Right forelimb (tissue), 1 donor: Measurements from ENCODE around the gene HYDIN.

Experiments used
- DNase-seq: peaks from one replicate; pipeline ENCODE4 v3.0.0-alpha.2; 2018

Gene HYDIN

DNA sequence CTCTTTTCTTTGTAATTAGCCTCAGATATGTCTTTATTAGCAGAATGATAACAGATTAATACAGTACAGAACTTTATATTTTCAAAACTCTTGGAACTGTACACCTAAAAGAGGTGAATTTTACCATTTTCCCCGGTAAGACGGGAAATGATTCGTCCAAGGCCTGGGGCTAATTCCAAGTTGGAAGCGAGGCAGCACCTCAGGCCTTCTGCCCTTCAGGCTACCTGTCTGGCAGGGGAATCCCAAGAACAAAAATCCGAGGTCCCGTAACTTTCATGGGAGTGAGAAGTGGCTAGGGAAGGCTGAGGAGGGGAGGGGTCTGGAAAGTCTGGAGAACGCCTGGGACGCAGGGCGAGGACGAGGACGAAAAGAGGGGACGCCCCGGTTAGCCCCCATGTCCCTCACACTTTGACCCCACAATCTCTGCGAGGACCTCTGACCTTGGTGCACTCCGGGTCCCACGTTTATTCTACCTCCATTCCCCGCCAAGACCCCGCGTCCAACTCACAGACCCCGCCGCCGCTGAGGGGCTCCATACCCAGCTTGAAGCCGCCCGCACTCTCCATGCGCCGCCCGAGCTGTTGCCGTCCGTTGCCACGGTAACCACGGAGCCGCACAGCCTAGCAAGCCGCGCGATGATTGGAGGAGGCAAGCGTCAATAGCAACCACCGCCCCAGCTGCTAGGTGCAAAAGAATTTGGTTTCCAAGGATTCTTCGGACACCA is at the start of gene HYDIN:
Gene HYDIN, minus strand, starts transcription at position 601 of the 724 bp plus-strand sequence. CDS start 43,827 bp downstream, outside the sequence.
- peak; percentile 55 for DNase-seq

DNA sequence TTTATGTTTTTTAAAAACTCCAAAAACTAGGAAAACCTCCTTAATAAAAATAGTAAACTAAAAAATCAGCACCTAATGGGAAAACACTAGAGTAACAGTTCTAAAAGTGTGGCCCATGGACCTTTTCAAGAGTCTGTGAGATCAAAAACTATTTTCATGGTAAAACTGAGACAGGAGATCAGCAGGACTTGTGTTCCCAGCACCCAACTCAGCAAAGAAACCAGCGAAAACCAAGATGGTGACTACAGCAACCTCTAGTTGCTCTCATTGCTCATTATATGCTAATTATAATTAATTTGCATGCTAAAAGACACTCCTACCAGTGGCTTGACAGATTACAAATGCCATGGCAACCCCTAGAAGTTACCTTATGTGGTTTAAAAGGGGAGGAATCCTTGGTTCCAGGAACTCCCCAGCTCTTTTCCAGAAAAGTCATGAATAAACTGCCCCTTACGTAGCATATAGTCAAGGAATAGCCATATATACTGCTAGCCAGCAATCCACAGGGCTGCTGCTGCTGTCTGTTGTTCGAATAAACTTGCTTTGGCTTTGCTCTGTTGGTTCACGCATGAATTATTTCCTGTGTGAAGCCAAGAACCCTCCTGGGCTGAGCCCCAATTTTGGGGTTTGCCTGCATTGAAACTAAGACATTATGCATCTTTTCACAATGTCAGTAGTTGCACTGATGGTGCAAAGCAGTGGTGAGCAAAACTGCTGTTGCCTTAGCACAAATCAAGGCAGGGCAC is 46.2 kb upstream of the HYDIN start:
- no peak for DNase-seq

DNA sequence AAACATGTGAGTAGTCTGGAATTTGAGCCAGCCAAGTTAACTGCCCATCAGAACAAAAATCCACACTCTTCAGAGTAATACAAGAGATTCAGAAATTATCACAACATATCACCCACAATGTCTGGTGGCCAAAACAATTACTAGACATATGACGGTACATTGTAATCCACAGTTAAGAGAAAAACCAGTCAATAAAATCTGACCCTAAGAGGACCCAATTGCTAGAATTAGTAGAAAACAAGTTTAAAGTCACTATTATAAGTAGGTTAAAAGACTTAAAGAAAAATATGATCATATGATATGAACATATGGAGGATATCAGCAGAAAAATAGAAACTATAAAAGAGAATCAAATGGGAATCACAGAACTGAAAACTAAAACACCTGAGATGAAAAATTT is 42.9 kb upstream of the HYDIN start:
- DNase-seq, result no peak

DNA sequence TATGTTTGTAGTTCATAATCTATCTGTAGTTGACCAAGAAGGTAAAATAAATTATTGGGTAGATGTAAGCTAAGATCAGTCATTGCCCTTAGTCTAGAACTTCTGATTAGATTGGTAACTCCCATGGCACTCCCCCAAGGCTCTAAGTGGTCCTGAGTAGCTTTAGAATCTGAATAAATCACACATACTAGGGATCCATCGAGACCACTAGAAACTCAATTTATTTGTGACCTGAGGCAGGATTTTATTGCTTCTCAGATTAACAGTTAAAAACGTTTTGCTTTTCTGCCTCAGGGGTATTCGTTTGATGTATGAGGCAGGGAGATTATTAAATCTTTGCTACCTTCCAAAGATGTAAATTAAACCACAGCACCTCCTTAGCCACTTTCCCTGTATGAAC is 33.8 kb upstream of the HYDIN start:
- no peak for DNase-seq

DNA sequence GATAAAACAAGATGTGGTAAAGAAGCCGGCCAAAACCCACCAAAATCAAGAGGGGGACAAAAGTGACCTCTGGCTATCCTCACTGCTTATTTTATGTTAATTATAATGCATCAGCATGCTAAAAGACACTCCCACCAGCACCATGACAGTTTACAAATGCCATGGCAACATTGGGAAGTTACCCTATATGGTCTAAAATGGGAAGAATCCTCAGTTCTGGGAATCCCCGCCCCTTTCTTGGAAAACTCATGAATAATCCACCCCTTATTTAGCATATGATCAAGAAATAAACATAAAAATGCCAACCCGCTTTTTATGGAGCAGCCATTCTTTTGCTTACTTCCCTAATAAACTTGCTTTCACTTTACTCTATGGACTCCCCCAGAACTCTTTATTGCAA is 33.1 kb upstream of the HYDIN start:
- no peak for DNase-seq

DNA sequence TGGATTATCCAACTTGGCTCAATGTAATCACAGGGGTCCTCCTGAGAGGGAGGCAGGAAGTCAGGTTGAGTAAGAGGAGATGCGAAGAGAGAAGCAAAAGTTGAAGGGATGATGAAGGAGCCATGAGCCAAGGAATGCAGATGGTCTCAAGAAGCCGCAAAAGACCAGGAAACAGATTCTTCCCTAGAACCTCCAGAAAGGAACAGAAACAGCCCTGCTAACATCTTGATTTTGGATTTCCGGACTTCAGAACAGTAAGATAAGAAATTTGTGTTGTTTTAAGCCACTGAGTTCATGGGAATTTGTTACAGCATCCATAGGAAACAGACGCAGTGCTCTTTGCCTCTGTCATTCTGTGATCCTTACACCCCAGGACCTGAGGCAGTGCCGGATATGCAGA is 31.9 kb upstream of the HYDIN start:
- no peak for DNase-seq

DNA sequence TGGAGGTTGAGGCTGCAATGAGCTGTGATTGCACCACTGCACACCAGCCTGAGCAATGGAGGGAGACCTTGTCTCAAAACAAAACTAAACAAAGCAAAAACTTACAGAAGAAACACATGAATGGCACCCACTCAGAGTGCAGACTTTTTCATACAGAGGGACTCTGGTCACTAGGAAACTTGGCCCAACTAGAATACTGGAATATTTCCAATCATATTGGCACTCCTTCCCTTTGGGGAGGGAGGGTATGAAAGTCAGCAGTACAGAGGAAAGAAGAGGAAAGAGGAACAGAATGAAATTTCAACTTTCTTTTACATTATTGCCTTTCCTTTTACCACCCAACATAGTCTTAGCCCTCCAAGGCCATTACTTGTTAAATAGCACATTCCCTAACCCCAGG is 30.5 kb upstream of the HYDIN start:
- no peak for DNase-seq

DNA sequence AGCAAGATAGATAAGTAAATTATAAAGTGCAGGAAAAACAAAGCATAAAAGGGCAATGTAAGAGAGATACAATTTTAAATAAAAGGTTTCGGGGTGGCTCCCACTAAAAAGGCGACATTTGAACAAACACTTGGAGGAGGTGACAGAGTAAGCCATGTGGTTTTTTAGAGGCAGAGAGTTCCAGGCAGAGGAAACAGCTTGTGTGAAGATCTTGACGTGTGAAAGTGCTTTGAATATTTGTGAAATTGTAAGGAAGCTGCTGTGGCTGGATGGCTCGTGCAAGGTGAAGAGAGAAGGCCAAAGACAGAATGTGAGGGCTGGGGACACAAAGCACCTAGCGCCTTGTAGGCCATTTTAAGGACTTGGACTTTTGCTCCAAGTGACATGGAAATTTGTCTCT is 28.6 kb upstream of the HYDIN start:
- no peak for DNase-seq

DNA sequence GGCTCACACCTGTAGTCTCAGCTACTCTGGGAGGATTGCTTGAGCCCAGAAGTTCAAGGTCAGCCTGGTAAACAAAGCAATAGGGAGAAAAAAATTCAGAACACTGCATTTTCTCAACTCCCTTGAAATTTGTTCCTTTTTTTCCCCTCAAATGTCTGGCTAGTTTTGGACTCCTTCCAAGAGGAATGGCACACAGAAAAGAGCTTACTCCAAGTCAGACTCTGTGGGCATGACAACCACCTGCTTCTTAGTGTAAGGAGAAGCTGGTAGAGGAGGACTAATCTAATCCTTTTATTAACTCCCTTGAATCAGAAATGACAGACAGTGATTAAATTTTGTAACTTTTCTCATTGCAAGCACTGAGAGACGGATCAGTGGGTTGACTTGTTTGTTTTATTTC is 27.9 kb upstream of the HYDIN start:
- DNase-seq, result no peak

DNA sequence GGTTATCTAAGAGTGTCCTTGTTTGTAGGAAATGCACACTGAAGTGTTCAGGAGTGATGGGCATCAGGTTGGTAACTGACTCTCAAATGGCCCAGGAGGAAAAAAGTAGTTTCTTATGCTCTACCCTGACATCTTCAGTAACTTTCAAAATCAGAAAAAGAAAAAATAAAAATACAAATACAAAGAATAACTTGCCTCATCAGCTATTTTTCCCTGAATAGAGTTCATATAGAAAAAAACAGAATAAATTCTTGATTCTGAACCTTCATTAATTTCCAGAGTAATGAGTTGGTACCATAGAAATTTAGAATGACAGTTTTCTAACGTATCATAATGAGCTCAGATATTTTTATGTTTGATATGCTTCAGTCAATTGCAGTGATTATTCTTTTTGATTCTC is 27.2 kb upstream of the HYDIN start:
- no peak for DNase-seq

DNA sequence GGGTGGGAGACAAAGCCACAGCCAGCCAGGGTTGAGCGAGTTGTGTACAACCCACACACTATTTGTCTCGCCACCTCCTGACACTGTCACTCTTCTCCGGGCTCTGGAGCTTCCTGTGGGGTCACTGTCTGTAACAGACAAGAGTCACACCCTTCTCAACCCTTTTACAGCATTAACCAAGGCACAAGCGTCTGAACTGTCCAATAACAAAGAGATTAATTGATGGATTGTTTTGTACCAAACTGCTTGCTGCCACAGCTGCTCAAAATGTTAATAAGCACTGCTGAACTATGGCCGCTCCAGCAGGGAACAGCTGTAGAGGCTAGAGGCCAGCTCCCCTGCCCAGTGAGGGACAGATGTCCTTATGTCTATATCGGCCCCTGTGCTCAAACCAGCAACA is 25.2 kb upstream of the HYDIN start:
- DNase-seq, result peak; percentile 60

DNA sequence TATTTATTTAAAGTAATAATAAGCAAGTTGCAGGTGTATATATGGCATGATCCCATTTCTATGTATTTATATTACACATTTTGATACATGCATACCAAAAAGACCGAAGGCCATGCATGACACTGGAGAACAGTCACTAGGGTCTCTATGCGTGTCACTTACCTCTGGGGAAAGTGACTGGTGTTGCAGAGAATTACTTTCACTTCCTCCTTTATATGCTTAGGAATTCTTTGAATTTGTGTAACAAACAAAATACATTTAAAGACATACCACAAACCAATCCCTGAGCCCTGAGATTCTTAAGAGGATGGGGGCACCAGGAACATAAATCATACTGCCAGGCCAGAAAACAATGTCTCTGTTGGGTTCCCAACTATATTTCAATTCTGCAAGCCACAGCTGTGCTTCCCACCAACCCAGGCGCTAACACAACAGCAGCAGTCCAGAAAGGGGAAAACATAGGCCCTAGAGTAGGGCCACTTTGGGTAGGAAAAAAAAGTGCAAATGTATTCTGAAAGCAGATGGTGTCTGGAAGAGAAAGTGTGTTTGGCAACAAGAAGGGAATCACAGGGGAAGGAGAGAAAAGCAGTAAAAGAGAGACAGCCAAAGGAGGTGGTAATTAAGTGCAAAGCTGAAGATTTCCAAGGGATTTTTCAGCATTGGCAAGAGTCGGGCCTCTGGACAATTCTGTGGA is 24.5 kb upstream of the HYDIN start:
- peak; percentile 46 for DNase-seq

DNA sequence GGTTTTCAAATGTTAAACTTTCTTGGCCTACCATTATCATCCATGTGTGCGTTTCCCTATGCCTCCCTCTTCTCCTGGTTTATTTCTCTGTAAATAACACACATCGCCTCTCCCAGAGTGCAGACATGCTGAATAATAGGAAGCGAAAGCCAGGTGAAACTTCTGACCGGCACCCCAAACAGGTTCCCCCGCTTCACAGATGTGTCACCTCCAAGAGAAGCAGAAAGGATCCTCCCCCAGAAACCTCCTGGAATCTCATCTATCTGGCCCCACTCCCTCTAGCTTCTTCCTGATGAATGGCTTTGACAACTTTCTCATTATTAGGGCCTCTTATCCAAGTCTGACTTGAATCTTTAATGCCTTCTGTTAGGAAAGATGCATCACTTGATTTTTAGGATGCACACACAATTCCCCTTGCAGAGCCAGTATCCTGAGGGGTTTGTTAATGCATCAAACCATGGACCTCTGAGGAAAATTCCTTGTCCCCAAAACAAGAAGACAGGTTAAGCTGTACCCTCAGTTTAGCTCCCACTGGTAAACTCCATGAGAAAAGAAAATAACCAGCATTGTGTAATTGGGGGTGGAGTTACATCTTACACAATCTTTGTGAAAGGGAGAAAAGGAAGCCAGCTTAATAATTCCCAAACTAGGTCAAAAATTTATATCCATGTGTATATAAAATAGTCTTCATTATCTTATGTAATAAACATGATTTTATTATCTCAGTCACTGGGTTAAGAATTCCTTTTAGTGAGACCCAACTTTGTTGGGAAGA is 20.1 kb upstream of the HYDIN start:
- no peak for DNase-seq

DNA sequence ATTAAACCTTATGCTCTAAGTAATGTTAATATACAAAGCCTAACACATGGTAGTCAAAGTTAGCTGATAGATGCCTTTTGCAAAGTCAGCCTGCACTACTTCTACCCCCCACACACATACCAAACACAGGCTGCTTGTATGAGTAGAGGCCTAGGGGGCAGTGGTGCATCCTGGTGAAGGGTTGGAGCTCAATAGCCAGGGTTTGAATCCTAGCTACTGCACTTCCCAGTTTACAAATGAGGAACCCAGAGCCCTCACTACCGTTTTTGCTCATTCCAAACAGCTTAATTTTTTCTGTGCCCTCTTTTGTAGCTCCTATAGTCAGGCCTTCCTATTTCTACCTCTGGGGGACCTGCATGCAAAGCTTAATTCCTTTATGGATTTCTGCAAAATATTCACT is 18.9 kb upstream of the HYDIN start:
- DNase-seq, result no peak

DNA sequence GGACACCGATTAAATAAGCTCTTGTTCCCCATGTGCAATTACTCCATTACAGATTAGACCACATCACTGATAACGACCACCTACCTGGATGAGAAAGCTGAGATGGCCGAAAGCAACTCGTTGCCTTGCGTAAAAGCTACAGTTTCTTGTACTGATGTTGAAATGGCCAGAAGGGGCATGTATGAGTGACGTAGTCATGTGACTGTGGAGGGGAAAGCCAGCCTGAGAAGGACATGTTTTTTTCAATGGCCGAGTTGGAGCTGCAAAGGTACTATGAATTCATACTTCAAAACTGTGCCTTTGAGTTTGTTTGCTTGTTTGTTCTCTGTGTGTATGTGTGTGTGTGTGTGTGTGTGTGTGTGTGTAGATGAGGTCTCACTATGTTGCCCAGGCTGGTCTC is 17.0 kb upstream of the HYDIN start:
- no peak for DNase-seq

DNA sequence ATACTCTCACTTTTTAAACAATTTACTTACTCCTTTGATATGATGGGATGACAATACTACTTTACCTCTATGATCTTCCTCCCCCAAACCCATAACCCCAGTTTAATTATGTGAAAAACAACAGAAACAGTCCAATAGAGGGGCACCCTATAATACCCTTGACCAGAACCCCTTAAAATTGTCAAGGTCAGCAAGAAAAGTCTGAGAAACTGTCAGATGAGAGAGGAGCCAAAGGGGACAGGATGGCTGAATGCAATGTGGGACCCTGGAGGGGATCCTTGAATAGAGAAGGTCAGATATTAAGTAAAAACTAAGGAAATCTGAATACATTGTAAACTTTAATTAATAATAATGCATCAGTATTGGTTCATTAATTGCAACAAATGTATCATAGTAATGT is 15.8 kb upstream of the HYDIN start:
- DNase-seq, result no peak

DNA sequence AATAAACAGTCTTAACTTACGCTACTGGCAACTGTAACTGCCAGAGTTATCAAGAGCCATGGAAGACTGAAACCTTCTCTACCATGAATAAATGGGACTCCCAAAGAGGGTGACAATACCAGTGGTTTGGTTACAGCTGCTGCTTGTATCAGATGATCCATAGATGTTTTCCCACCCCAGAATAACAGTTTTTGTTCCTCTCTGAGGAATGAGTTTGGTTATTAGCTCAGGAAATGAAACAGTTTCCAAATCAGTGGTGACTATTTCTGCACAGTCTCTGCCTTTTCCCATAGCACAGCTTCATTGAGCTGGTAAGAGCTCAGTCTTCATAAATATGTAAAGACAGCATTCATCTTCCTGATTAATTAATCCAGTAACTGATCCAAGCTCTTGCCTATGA is 14.0 kb upstream of the HYDIN start:
- no peak for DNase-seq

DNA sequence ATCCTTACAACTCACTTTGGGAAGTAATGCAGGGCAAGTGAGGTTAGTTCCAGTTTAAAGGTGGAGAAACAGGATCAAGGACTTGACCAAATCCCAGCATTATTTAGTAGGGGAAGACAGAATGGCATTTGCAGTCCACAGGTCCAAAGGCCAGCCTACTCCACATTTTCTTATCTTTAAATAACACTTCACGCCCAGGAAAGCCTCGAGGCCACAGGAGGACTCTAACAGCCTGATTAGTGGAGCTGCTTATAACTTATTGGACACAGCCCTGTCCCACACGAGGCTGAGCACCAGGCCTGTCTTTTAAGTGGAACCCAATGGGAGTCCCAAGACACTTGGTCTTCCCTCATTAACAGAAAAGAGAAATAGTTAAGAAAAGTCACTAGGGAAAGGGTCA is 12.1 kb upstream of the HYDIN start:
- DNase-seq, result no peak

DNA sequence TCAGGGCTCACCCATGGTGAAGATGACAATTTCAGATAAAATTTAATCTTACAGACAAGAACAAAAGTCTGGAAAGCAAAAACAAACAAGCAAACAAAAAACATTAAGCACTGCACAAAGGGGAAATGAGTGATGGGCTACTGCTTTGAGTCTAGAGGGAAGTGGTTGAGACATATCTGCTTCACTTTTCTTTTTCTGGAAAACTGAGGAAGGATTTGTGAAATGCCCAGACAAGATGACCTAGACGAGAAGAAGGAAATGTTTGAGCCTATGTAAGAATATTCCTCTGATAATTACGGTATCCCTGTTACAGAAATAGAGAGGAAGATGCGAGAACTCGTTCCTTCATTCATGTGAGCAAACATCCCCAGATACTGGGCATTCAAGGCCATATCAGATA is 11.5 kb upstream of the HYDIN start:
- no peak for DNase-seq

DNA sequence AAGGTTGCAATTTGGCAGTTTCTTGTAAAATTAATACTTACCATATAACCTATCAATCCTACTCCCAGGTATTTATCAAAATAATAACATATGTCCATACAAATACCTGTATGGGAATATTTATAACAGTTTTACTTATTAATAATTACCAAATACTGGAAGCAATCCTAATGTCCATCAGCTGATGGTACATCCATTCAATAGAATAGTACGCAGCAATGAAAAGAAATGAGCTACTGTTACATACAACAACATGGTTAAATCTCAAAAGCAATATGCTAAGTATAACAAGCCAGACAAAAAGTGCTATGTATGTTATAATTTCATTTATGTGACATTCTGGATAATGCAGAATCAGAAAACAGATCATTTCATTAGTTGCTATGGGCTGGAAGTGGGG is 1.2 kb downstream of the HYDIN start:
- no peak for DNase-seq

DNA sequence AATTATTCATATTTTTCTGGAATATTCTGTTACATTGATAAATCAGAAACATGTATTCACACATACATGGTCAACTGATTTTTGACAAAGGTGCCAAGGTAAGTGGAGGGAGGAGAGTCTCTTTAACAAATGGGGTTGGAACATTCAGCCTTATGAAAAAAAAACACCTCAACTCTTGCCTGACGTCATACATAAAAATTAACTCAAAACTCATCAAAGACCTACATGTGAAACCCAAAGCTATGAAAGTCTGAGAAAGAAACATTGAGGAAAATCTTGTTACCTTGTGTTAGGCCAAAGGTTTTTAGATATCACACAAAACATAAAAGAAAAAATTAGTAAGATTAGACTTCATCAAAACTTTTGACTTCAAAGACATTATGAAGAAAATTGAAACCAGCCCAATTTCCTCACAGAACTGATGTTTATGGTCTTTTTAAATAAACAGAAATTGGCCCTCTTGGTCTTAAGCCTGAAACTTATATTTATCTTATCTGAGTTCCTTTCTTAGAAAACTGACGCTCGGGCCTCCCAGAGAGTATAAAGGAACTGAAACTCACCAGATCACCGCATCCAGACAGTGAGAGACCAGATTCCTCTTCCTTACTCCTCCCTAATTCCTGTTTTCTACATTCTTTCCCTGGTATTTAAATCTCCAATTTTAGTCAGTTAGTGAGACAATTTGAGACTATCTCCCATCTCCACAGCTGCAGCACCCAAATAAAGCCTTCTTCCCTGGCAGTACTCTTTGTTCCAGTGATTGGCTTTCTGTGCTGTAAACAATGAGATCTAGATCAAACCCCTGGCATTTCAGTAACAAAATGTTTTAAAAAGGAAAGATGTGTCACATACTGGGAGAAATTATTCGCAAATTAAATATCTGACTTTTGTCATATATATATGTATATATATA is 4.0 kb downstream of the HYDIN start:
- no peak for DNase-seq

DNA sequence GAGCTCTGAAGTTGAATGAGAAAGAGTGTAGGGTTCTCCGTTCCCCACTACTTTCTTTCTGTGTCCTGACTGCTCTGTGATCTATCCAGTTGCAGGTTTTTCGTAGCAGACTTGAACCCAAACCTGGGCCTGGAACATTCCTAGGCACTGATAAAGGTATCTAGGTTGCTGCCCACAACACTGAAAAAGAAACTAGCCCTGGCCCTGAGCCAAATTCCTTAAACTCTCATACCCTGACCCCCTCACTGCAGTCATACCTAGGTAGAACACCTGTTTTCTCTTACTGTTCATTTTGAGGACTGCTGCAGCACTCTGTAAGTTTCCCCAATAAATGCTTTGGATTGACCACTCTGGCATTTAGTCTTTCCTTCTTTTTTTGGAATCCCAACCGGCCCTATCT is 5.4 kb downstream of the HYDIN start:
- DNase-seq, result no peak
